HG03025 (cell line): ENCODE measurements around the gene SNORC.
"Not testable (repeated sequence)": the region's sequence is repeated elsewhere in the genome, so short reads cannot be mapped to it uniquely, and the experiment has no call there.

Source experiments
- ATAC-seq: cut with Tn5 transposase; IDR thresholded peaks from one replicate; pipeline ENCODE4 v1.9.1; 2021; ENCODE audit warnings: mild to moderate bottlenecking, moderate library complexity; ENCODE audit not compliant: unreplicated experiment, low FRiP score

SNORC gene

DNA sequence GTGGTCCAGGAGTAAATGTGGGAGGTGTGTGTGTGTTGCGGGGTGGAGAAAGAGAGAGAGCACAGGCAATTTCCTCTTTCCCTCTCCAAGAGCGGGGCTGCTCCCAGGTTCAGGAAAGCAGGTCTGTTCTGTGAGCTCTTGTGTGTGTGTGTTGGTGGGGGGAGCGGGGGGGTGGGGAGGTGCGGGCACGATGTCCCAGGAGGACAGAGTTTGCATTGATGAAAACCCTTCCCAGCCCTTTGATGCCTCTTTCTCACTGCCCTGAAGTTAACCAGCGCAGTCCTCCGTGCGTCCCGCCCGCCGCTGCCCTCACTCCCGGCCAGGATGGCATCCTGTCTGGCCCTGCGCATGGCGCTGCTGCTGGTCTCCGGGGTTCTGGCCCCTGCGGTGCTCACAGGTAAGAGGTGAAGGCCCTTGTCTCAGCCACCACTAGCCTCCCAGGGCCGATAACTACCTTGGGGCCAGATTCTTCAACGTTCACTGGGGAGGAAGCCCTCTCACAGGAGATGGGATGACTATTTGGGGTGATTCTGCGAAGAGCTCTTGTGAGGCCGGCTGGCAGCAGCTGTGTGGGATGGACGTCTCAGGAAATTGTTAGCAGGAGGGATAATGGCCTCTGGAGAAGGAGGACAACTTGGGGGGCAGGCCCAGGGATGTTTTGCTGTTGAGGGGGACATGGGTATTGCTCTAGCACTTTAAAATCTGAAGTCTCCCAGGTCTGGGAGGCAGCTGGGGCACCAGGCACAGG lies at the start of gene SNORC:
Gene SNORC (plus strand): TSS at position 247 of the 748 bp plus-strand sequence. CDS start 78 bp downstream, at position 325.
- no peak for ATAC-seq

DNA sequence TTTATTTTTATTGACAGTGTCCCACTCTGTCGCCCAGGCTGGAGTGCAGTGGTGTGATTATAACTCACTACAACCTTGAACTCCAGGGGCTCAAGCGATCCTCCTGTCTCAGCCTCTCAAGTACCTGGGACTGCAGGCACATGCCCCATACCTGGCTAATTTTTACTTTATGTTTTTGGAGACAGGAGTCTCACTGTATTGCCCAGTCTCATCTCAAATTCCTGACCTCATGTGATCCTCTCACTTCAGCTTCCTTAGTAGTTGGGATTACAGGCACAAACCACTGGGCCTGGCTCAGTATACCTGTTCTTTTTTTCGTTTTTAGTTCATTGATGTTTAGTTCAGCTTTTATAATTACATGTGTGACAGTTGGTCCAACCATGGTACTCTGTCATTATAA lies 40.1 kb upstream of the SNORC start:
- ATAC-seq = no peak

DNA sequence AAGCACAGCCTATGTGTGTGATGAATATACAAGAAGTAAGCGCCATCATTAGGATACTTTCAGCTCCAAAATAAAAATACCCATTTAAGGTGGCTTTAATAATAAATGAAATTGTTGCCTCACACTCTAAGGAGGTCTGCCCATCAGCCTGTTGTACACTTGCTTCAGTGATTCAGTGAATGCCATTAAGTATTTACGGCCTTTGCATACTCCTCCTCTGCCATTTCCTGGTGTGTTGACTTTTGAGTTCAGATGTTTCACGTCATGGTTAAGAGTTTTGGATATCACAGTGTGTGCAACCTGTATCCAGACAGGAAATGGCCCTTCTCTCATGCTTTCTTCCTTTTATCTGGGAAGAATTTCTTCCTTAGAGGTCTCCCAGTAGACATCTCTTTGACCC lies 38.6 kb upstream of the SNORC start:
- no peak for ATAC-seq

DNA sequence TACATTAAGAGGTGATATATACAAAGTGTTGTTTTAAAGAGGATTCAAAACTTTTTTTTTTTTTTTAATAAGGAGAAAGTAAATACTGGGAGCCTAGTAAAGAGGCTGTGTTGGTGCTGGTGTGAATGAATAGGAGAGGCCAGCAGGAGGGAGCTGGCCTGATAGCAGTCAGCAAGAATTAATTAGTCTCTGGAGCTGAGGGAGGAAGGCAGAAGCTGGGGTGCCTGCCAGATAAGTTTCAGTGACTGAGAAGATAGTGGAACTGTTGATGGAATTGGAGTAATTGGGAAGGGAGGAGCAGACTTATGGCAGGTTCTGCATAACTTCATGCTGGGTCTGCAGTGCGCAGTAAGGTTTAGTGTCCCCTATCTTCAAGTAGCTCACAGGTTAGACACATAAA lies 36.2 kb upstream of the SNORC start:
- ATAC-seq = no peak

DNA sequence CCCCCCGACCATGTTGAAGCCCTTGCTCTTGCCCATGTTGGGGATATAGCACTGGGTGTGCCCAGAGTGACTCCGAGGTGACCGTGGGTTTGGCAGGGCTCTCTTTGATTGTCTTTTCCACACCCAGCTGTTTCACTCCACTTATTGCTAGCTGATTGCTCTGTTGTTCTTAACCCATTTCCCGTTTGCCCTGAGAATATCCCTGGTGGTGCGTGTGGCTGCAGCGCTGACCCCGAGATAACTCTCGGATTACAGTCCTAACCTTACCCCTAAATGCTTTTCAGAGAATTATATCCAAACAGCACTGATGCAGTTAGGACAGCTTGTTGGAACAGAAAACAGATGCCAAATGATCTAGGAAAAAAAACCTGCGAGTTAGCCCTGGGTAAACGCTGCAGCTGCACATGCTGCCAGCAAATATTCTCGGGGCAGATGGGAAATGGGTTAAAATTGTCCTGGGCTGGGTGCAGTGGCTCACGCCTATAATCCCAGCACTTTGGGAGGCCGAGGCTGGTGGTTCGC lies 34.3 kb upstream of the SNORC start:
- ATAC-seq = no peak

DNA sequence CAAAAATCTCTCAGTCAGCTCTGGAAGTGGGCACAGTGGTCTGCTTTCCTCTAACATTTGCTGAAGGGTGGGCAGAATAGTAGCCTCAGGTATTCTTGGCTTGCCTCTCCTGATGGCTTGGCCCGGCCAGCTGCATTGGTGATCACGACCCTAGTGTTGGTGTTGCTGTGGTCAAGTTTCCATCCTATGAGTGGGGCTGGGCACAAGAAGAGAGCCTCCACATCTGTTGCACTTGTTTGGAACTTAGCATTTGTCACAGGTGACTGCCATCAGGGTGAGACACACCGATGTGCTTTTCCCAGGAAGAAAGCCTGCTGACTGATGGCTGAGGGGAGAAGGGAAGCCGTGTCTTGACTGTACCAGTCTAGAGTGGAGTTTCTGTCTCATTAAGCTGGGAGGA lies 33.1 kb upstream of the SNORC start:
- no peak for ATAC-seq

DNA sequence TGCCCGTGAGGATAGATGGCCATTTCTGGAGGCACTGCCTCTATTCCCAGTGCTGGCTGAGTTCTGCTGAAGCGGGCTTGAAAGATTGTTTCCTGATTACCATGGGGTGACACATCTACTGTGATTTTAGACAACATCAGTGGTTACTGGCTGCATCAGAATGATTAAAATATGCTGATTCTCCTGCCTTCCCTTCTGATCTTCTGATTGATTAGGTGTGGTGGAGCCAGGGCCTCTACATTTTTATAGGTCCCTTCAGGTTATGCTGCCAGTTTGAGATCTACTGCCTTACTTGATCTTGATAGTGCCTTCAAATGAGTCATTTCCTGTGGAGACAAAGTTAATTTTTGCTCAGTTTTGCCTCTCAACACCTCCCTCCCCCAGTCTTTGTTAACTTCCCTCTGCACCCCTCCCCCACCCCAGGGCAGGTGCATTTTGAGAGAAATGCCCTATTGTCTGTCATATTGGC lies 31.6 kb upstream of the SNORC start:
- no peak for ATAC-seq

DNA sequence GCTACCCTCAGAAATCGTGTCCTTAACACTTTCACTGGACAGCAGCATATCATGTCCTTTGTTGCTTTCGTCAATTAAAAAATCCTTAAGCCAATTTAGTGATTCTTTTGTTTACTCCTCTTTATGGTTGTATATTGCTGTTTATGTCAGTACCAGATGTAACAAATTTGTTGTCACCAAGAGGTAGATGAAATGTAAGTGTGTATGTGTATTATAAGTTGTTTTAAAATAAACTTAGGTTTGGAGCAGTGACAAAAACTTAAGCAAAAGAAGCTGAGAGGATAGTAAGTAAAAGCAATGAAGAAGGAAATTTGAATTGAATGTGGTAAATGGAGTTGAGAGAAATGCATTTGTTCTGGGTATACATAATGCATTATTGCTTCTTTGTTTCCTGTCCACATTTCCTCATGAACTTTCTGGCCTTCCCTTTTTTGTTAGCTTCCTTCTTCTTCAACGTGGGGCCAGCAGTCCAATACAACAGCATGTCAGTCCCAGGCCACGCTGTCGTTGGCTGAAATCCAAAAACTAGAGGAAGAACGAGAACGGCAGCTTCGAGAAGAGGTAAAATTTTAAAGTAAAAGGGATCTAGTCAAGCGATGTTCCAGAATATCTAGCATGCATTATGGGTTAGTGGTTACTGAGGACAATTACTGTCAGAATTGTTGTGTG lies 30.5 kb upstream of the SNORC start:
- no peak for ATAC-seq

DNA sequence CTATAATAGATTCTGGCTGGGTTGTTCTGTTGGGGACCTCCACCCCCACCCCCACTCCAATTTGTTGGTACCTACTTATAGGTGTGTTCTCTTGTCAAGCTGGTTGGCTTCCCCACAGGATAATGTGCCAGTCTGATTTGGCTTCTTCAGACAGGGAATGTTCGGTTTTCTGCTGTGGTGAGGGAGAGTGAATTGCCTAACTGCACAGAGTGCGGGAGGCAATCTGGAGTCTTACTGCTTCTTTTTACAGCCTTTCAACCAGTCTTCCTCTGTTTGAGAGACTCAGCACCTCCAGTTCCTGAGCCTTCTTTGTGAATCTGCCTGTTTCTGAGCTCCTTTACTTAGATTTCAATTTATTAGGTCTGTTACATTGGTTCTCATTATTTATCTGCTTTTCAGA lies 27.4 kb upstream of the SNORC start:
- ATAC-seq = no peak

DNA sequence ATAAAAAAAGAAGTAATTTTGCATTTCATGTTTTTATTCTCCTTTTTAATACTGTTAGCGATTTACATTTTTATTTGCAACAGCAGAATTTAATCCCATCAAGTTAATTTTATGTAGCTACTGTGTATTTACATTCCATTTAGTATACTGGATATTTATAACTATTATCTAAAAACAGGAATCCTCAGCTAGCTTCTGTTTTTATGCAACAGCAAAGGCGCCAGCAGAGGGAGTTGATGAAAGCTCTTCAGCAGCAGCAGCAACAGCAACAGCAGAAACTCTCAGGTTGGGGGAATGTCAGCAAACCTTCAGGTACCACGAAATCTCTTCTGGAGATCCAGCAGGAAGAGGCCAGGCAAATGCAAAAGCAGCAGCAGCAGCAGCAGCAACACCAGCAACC lies 26.2 kb upstream of the SNORC start:
- no peak for ATAC-seq

DNA sequence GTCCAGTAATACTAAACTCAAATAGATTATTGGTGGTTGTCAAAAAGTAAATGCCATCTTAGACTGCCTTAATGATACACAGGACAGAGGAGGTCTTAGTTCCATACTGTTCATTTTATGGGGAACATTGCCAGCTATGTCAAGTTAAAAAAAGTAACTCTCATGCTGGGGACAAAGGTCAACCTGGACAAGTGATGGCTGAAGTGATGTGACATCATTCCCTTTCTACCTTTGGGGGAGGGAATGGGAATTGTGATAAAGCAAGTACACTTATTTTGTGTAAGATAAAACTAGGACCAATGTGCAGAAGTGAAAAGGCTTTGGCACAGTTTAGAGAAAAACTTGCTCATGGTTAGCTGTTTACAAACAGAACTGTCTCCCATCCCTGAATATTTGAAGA lies 24.0 kb upstream of the SNORC start:
- no peak for ATAC-seq

DNA sequence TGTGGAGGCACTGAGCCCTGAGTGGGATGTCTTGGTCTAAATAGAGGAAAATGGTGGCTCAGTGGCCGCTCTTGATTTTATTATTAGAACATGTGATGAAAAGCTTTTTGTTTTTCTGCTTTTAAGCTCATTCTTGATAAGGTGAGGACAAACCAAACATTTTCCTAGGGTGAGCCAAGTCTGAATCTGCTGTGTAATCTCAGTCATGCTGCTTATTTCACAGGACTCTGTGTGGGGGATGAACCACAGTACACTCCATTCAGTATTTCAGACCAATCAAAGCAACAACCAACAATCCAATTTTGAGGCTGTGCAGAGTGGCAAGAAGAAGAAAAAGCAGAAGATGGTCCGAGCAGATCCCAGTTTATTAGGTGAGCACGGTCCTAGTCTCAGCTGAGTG lies 20.0 kb upstream of the SNORC start:
- ATAC-seq = no peak

DNA sequence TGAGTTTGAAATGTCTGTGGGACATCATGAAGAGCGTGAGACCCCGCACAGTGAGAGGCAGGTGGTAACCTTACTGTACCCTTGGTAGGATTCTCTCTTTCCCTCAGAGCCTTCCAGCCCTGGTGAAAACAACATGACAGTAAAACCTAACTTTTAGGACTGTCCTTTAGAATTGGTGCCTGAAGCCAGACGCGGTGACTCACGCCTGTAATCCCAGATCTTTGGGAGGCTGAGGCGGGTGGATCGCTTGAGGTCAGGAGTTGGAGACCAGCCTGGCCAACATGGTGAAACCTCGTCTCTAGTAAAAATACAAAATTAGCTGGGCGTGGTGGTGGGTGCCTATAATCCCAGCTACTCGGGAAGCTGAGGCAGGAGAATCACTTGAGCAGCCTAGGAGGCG lies 18.0 kb upstream of the SNORC start:
- not testable (repeated sequence) for ATAC-seq

DNA sequence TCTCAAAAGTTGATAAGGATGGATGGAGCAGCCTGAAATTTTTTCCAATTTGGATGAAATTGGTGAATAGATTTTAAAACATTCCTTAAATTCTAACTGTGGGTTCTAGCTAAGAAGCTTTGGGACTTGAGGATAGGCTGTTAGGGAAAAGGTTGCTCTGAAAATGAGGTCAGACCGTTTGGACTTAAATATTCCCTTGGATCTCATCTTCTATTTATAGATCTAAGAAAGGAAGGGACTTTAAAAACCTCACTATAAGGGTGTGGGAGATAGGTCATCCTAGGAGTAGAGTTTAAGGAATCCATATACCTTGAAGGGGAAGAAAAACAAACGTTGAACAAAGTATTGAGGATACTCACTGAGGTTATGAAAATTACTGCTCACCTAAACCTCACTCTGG lies 17.4 kb upstream of the SNORC start:
- no peak for ATAC-seq

DNA sequence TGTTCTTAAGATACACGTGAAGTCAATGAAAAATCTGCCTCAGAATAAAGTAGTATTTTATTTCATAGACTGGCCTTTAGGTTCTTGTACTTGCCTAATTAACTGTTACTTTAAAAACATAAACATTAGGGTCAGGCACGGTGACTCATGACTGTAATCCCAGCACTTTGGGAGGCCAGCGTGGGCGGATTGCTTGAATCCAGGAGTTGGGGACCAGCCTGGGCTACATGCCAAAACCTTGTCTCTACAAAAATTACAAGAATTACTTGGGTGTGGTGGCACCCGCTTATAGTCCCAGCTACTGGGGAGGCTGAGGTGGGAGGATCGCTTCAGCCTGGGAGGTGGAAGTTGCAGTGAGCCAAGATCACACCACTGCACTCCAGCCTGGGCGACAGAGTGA lies 16.0 kb upstream of the SNORC start:
- ATAC-seq = no peak

DNA sequence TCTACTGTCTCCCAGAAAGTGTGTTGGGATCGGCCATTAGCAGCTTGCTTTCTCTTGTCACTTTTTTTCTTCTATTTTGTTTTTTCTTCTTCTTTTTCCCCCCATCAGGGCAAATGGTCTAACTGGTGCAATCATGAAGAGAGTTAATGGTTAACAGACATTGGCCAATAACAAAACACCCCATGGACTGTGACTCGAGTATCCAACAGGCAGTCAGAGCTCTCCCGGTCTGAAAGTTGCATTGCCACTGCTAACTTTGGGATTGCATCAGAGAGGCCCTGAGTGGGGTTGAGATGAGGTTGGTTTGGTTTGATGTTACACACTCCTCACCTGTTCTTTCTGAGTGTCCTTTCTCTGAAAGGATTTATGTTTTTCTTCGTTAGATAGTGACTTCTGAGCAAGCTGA lies 12.9 kb upstream of the SNORC start:
- no peak for ATAC-seq

DNA sequence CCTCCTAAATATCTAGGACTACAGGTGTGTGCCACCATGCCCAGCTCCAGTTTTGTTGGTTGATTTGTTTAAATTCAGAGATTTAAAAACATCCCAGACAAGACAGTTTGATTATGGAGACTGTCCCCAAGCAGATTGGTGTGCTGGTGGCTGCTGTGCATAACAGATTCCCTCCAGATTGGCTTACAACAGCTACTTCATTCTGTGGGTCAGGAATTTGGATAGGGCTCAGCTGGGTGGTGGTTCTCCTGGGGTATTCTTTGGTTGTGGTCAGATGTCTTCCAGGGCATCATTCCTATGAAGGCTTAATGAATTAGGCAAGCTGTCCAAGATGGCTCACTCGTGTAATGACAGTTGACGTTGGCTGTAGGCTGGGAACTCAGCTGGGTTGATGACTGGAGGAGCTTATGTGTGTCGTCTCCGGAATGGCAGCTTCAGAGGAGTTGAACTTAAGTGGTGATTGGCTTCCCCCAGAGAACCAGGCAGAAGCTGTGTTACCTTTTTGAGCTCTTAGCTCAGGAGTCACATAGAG lies 10.6 kb upstream of the SNORC start:
- ATAC-seq = no peak

DNA sequence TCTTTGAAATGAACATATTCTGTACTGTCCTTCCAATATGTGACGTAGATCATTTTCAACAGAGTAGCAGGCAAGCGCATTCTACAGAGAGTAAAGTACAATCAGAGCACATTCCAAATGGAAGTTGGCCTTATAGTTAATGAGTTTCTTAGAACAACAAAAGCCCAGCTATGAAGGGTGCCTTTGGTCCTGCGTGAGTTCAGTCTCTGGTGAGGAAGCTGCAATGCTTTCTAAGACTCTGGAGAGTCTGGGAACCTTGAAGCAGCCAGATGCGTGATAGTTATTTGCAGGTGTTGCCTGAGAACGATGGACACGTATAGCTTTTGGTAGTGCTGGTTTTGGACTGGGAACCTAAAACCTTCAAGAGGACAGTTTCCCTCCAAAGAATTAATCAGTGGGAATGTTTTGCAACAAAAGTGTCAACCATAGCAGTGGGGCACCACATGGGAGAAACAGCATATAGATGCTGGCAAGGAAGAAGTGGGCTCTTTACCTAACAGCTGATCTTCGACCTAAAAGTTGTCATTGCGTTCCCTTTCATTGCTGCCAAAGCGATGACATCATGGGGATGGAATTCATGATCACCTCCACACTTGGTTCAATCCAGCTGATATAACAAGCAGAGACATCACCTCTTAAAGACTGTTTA lies 9.3 kb upstream of the SNORC start:
- ATAC-seq = no peak

DNA sequence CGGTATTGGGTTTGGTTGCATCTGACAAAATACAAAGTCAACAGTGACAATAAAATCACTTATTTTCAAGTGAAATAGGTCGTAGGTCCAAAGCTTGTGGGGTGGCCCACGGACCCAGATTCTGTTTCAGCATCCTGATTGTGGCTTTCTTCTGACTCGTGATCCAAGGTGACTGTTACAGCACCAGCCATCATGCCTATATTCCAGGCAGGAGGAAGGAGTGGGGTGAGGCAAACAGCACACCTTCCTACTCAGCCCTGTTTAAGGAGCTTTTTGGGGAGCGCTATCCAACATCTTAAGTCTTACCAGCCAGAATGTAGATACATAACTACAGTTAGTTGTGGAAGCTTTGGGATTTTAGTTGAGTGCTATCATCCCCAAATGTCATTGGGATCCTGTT lies 8.7 kb upstream of the SNORC start:
- ATAC-seq = no peak

DNA sequence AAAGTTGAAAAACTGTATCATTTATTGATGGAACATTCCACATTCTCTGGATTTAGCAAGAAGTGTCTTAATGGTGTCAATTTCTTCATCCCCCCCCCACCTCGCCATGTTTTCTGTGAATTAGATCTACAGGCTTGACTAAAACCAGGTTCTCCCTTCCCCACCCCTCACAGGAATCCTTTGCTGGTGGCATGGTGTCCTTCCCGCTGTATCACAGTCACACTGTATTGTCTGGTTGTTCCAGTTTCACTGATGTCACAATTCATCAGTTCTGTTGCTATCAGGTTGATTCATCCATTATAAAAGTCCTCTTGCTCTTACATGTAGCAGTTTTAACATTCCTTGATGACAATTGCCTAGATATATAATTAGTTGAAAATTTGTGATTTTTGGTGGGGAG lies 6.1 kb upstream of the SNORC start:
- no peak for ATAC-seq

DNA sequence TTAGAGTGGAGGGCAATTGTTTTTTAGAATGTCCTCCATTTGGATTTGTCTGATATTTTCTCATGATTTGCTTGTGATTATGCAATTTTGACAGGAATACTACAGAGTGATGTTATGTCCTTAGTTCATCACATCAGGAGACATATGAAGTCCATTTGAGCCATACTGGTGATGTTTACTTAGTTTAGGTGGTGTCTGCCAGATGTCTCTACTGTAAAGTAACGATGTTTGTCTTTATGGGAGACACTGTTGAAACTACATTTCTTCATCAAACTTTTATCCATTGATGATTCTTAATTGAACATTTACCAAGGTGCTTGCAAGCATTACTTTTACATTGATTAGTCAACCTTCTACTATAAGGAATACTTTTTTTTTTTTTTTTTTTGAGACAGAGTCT lies 4.9 kb upstream of the SNORC start:
- ATAC-seq = no peak
